Fibroblast of pulmonary artery (primary cell): ENCODE results near the gene MRPL37.
A peak's percentile ranks its signal among the peaks of the same experiment; 100 is the strongest.

ENCODE experiments used
- DNase-seq: peaks from one replicate; pipeline ENCODE4 v3.0.0-alpha.2; 2010; ENCODE audit warnings: low read depth
- H3K4me3 ChIP-seq: replicated peaks from 2 replicates; pipeline ENCODE4 v1.5.1; 2011; ENCODE audit warnings: low read depth, mild to moderate bottlenecking, control low read depth, low read length, moderate library complexity
- CTCF ChIP-seq: IDR thresholded peaks from 2 replicates; pipeline ENCODE4 v1.5.1; 2011; ENCODE audit warnings: mild to moderate bottlenecking, control low read depth, low read length, inconsistent platforms; ENCODE audit errors: missing control alignments

Gene MRPL37

GRCh38 chr1:54254055-54254454 lies 54.1 kb downstream of the MRPL37 start:
- TF ChIP-seq CTCF = no peak
- peak; percentile 45 for DNase-seq
- H3K4me3 ChIP-seq = no peak overlapping the region

- TF ChIP-seq CTCF = no peak
- DNase-seq = peak; percentile 15
- H3K4me3 ChIP-seq = no peak overlapping the region
These were observed 55.2 kb downstream of the MRPL37 start for GRCh38 chr1:54255026-54255702.

- H3K4me3 ChIP-seq = no peak overlapping the region
- no peak for DNase-seq
- no peak for TF ChIP-seq CTCF
These were observed 56.8 kb downstream of the MRPL37 start for GRCh38 chr1:54256522-54257345.

GRCh38 chr1:54257346-54257620 lies 57.3 kb downstream of the MRPL37 start:
- H3K4me3 ChIP-seq = no peak overlapping the region
- TF ChIP-seq CTCF = no peak
- DNase-seq = no peak

GRCh38 chr1:54257876-54258275 lies 57.9 kb downstream of the MRPL37 start:
- no peak for DNase-seq
- no peak for TF ChIP-seq CTCF
- no peak overlapping the region for H3K4me3 ChIP-seq

GRCh38 chr1:54259546-54260140 lies 59.7 kb downstream of the MRPL37 start:
- TF ChIP-seq CTCF = no peak

More at GRCh38 chr1:54259546-54260140, 59.7 kb downstream of the MRPL37 start:
- DNase-seq = no peak
- H3K4me3 ChIP-seq = no peak overlapping the region
